NCI-H345 (cell line): ENCODE data around the gene ESM1.

Experiments used
- DNase-seq: peaks from one replicate; lab custom pipeline; 2025; lab: John Stamatoyannopoulos, UW

Gene ESM1

DNA sequence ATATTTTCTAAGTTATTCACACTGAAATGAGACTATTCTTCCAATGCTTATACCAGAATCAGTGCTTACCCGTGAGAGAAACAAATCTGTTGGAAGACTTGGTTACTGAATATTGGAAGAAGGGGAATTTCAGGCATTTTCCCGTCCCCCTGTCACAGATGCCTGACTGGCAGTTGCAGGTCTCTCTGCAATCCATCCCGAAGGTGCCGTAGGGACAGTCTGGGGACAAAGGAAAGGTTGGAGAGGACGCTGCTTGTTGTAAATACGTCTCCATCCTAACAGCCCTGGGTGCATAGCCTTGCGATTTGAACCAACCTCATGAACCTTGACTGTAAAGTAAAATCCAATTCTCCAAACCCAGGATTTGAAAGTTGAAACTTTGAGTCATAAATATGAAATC, 3.5 kb downstream of the ESM1 start:
- no peak for DNase-seq

DNA sequence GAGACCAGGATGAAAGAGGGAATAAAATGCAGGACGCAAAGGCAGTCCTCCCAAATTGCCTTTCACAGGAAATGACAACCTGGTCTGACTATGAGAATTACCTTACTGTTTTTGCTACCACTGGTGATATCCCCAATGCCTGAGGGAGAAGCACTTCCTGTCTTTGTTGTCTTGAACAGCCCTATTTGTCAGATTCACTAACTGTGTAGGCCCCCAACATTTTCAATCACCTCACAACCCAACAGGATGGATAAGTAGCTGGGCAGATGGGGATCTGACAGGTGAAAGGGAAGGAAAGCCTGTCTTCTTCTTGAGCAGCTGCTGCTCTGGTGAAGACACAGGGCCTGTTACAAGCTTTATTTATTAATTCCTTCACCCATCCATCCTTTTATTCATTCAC, 9.7 kb downstream of the ESM1 start:
- DNase-seq: no peak

- no peak for DNase-seq
Measured at GRCh38 chr5:54969856-54970828, 15.3 kb downstream of the ESM1 start.

GRCh38 chr5:54969242-54969641, 16.2 kb downstream of the ESM1 start:
- DNase-seq: no peak

GRCh38 chr5:54965806-54966205, 19.6 kb downstream of the ESM1 start:
- DNase-seq: no peak

DNA sequence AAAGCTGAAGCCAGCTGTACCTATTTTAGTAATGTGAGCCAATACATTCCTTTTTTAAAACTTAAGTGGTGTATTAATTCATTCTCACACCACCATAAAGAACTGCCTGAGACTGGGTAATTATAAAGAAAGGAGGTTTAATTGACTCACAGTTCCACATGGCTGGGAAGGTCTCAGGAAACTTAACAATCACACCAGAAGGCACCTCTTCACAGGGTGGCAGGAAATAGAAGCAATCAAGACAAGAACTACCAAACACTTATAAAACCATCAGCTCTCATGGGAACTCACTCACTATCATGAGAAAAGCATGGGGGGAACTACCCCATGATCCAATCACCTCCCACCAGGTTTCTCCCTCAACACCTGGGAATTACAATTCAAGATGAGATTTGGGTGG, 21.0 kb downstream of the ESM1 start:
- no peak for DNase-seq

DNA sequence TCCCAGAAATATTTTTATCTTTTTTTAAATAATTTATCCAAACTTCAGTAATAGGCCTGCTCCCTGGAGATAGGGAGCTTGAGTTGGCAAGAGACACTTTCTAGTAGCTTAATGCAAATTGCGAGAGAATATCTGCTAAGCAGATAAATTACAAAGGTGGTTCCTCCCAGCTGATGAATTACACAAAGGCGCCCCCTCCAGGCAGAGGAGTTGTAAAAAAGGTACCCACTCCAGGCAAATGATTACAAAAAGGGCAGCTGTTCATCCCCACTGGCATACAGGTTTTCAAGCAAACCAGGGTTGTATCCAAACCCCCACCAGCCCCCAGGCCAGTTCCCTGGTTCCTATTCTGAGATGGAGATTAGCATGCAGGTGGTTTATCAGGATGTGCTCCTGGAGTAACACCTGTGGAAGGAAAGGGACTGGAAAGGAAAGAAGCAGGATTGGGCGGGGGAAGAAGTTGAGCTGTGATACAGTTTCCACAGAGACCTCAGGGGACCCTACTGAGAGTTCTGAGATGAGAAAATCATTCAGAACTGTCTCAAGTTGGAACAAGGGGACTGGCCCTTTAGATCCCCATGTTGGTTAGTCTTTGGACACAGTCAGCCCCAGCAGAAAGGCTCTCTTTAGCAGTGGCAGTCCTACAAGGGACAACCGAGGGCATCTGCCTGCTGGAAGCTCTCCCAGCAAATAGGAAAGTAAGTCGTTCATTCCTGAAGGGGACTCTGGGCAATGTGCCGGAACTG, 25.5 kb downstream of the ESM1 start:
- DNase-seq: no peak

DNA sequence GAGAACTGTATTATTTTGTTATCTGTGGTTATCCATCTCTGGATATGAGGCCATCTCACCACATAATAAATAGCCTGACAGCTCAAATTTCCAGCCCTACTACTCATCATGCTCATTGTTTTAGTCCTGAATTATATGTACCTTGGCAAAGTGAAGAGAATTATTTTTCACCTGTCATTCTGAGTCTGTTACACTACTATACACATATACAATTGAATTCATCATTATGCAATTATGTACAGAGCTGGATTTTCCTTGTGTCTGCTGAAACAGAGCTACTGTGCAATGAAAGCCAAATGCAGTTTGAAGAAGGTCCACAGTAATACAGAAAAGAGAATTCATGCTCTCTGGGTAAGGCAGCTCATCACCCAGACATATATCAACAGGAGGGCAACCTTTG, 28.5 kb downstream of the ESM1 start:
- no peak for DNase-seq

DNA sequence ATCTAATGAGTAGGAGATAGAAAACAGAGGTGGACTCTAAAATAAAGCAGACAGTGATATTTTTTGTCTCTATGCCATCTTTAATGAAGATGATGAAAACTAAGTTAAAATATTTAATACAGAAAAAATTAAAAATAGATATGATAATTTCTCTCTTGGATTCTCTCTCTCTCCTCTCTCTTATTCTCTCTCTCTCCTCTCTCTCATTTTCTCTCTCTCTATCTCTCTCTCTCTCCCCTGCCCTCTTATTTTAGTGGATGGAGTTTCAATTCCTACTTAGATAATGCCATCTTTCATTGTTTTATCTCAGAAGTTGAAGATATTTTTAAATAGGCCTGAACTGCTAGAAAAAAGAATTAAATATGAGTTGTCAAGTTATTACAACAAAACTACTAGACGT, 38.2 kb downstream of the ESM1 start:
- DNase-seq: no peak

DNA sequence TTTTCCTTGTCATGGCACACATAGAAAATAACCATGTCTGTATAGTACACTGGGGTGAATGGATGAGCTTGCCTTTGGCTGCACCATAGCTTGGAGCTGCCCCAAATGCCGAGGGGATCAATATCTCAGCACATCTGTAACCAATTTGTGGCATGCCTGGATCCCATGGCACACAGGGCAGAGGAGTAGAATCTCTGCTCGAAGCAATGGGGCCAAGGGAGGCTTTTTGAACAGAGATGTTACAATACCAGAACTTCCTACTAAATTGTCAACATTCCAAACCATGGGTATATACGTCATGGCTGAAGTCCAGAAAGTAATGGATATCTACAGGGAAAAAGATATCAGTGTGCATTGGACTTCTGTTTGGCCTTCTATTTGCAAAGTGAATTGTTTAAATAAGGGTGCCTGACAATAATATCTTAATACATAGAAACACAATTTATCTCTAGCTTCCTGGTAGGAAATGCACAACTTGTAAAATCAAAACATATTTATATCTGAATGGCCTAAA, 39.0 kb downstream of the ESM1 start:
- no peak for DNase-seq

GRCh38 chr5:54944364-54944763, 41.0 kb downstream of the ESM1 start:
- DNase-seq: no peak

DNA sequence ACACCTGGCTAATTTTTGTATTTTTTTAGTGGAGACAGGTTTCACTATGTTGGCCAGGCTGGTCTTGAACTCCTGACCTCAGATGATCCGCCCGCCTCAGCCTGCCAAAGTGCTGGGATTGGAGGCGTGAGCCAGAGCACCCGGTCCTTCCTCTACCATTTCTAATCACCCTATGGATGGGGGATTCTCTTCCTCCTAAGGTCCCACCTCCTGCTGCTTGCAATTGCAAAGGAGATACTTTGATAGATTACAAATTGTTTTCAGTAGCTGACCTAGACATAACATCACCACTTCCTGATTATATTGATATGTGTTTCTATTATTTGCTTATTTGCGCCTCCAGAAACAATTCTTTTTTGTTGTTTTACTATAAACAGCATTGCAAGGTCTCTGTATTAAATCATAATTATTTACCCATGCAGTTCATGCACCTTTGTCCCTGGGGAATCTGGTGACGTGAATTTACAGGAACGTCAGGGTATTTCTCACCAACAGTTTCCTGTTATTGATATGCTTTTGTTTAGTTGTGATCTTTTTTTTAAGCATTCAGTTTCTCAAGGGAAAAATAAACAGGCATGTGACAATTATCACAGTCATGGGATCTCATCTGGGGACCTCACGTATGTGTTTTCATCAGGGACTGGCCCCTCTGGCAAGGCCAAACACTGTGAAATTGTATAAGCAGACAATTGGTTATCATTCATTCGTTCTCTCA, 43.2 kb downstream of the ESM1 start:
- DNase-seq: no peak

- peak; percentile 32 for DNase-seq
Measured at GRCh38 chr5:54936201-54936600, 49.2 kb downstream of the ESM1 start.

- DNase-seq: no peak
Measured at GRCh38 chr5:54932789-54933188, 52.6 kb downstream of the ESM1 start.

- DNase-seq: no peak
Measured at GRCh38 chr5:54930736-54931135, 54.7 kb downstream of the ESM1 start.
